ENCODE measurements around the gene RASGRP2.

RASGRP2 gene
- 6.5 to 344 (median 184) reads per million in 9 experiments for total RNA-seq

DNA sequence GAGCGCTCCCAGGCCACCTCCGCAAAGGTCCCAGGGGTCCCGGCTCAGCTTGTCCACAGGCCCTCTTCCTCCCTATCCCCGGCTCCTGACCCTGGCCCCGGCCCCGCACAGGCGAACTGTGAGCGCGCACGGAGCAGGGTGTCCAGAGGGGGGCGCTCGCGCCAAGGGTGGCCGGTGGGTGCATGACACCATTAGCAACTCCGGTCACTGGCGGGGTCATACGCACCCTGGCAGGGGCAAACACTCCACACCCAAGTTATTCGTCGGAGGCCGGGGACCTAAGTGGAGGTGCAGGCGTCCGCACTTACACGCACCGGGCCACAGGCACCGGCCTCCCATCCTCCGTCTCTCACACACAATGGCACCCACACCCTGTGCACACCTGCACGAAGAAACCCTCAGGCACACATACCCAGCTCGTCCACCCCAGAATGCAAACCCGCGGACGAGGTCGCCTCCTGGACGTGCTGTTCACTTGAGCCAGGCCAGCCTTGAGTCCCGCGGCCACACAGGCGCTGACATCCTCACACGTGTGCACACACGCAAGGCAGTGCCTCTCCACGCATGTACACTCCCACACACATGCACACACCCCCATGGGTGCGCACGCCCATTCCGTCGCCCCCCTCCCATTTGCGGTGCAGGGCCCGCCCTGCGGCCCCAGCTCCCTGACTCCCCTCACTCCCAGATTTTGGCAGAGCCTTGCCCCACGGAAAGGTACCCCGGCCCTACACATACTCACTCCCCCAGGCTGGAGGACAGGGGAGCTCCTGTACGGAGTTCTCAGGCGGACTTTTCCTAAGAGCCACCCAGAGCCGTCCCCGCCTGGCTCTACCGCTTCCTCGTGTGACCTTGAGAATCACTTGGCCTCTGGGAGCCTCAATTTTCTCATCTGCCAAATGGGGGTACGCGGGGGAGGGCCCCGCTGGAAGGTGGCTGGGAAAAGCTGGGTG, at the start of gene RASGRP2:
TSS of gene RASGRP2 (minus strand) at position 552 of the 953 bp plus-strand sequence. CDS start 1,276 bp downstream, outside the sequence.
- Mint-ChIP-seq H3K27me3 (no peaks in the 10 kb centered on the region), H3K4me3 (peak within 1 kb of the TSS; percentile 93 to 95), H3K9me3 (no peaks in the 10 kb centered on the region), H3K27ac (peak within 1 kb of the TSS; percentile 97), H3K4me1 (ENCODE audit: low read depth in 2 of 2) (peaks cover 40 to 50% of the 10 kb centered on the region in 2 donors), H3K36me3 (ENCODE audit: insufficient read depth) (peaks cover 64% of the 10 kb centered on the region)
- ATAC-seq (replicated peaks) (peak; percentile 52), DNase-seq (peak; percentile 89 to 91 (median 90))

DNA sequence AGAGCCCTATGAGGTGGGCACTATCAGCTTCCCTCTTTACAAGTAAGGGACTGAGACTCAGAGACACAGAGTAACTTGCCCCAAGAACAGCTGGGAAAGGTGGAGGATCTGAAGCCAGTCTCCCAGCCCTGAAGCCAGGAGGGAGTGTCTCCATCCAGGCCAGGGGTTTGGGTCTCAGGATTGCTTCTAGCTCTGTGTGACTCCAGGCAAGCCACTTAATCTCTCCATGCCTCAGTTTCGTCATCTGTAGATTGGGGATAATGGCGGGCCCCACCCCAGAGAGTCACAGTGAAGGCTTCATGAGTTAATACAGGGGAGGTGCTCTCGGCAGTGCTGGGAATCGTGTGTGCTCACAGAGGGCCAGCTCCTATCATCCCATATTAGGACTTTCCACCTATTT, 48.5 kb upstream of the RASGRP2 start:
- peaks cover 0 to 14% of the 10 kb centered on the region in 2 donors for H3K4me1 Mint-ChIP-seq (ENCODE audit: low read depth in 2 of 2)
- peak overlapping the region in 1 of 2 donors; percentile 86 for H3K27ac Mint-ChIP-seq
- no peak for DNase-seq

DNA sequence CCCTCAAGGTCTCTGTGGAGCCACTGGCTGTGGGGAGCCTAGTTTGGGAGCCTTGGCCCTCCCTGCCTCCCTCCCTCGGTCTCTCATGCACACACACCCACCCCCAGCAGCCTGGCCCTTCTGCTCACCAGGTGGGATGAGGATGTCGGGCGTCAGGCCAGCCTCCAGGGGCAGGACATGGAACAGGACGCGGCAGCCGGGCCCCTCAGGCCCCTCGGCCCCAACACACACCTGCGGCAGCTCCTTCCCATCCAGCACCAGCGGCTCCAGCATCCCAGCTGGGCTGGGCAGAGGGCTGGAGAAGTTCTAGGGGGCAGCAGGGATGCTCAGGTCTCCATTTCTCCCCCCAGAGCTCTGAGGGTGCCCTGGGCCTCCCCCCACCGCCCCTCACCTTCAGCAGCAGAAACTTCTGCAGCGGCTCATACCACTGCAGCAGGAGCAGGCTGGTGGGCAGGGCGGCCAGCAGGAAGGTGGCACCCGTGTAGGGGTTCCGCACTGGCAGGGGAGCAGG, 47.9 kb upstream of the RASGRP2 start:
- Mint-ChIP-seq H3K36me3 (ENCODE audit: insufficient read depth) (peaks cover 28% of the 10 kb centered on the region), H3K9me3 (no peaks in the 10 kb centered on the region), H3K4me1 (ENCODE audit: low read depth in 2 of 2) (peaks cover 0 to 14% of the 10 kb centered on the region in 2 donors), H3K27ac (peak overlapping the region; percentile 60 to 67), H3K4me3 (no peak overlapping the region), H3K27me3 (no peaks in the 10 kb centered on the region)
- no peak for DNase-seq
- no peak for ATAC-seq (replicated peaks)

More for the DNA sequence above, 48.5 kb upstream of the RASGRP2 start:
- ATAC-seq (replicated peaks): no peak
- Mint-ChIP-seq H3K27me3 (no peaks in the 10 kb centered on the region), H3K36me3 (ENCODE audit: insufficient read depth) (peaks cover 28% of the 10 kb centered on the region), H3K4me3 (no peak overlapping the region), H3K9me3 (no peaks in the 10 kb centered on the region)

DNA sequence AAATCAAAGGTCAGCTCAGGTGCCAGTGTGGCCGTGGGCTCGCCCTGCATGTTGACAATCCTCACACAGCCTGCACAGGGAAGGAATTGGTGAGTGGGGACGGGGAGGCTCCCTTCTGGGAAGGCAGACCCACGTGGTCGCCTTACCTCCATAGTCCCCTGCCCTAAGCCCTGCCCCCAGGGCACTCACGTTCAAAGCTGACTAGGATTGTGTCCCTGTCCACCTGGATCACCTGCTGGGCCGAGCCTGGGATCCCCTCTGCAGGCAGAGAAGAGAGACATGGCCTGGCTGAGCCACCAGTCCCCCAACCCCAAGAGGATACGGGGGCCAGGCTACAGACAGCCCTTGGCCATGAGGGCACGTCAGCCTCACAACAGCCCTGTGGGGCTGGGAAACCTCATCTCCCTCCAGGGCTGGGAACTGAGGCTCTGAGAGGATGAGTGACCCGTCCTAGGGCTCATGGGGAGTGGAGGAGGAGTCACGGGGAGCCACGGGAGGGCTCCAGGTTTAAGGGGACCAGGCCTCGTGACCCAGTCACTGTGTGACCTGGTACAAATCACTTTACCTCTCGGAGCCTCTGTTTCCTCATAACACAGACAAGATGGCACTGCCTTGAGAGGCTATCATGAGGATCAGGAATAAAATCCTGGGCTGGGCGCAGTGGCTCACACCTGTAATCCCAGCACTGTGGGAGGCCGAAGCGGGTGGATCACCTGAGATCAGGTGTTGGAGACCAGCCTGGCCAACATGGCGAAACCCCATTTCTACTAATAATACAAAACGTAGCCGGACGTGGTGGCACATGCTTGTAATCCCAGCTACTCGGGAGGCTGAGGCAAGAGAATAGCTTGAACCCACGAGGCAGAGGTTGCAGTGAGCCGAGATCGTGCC, 46.5 kb upstream of the RASGRP2 start:
- Mint-ChIP-seq H3K27ac (peak overlapping the region in 1 of 2 donors; percentile 60), H3K4me3 (no peak overlapping the region), H3K9me3 (no peaks in the 10 kb centered on the region), H3K4me1 (ENCODE audit: low read depth in 2 of 2) (peaks cover 0 to 10% of the 10 kb centered on the region in 2 donors), H3K27me3 (no peaks in the 10 kb centered on the region), H3K36me3 (ENCODE audit: insufficient read depth) (peaks cover 25% of the 10 kb centered on the region)
- ATAC-seq (replicated peaks) (no peak), DNase-seq (no peak)

DNA sequence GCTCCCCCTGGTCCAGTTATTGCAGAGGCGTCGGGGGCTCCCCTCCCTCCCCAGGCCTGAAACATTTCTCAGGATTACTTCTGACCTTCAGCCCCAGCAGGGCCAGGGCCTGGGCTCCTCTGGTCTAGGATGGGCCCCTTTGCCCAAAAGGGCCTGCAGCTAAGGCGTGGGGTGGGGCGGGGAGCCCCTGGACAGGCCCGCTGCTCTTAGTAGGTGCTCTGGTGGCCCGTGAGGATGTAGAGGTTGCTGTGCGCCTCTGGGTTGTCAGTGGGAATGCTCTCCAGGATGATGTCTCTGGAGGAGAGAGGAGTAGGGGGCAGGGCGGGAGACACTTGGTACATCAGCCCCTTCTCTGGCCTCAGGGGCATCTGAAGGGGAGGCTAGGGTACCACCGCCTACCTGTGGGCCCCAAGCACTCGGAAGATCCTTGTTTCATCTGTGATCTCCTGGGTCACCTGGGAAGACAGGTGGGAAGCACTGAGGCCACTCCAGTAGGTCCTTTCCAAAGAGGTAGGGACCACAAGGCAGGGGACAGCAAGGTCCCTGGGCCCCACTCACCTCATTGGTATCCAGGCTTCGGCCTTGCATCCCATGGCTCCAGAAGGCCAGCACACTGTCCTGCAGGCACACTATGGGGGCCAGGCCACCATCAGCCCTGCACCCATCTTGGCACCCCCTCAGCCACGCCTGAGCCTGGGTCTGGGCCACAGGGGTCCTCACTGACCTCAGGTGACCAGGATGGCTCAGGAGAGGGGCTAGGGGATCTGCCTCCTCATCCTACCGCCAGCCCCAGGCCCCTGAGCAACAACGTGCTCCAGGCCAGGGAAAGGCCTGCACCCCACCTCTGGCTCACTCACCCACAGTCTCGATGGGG, 45.6 kb upstream of the RASGRP2 start:
- peaks cover 0 to 8% of the 10 kb centered on the region in 2 donors for H3K4me1 Mint-ChIP-seq (ENCODE audit: low read depth in 2 of 2)
- H3K9me3 Mint-ChIP-seq: no peaks in the 10 kb centered on the region
- no peak for ATAC-seq (replicated peaks)
- H3K36me3 Mint-ChIP-seq (ENCODE audit: insufficient read depth): peaks cover 23% of the 10 kb centered on the region
- no peak overlapping the region for H3K4me3 Mint-ChIP-seq
- no peak for DNase-seq
- no peaks in the 10 kb centered on the region for H3K27me3 Mint-ChIP-seq
- H3K27ac Mint-ChIP-seq: peak overlapping the region in 1 of 2 donors; percentile 60

DNA sequence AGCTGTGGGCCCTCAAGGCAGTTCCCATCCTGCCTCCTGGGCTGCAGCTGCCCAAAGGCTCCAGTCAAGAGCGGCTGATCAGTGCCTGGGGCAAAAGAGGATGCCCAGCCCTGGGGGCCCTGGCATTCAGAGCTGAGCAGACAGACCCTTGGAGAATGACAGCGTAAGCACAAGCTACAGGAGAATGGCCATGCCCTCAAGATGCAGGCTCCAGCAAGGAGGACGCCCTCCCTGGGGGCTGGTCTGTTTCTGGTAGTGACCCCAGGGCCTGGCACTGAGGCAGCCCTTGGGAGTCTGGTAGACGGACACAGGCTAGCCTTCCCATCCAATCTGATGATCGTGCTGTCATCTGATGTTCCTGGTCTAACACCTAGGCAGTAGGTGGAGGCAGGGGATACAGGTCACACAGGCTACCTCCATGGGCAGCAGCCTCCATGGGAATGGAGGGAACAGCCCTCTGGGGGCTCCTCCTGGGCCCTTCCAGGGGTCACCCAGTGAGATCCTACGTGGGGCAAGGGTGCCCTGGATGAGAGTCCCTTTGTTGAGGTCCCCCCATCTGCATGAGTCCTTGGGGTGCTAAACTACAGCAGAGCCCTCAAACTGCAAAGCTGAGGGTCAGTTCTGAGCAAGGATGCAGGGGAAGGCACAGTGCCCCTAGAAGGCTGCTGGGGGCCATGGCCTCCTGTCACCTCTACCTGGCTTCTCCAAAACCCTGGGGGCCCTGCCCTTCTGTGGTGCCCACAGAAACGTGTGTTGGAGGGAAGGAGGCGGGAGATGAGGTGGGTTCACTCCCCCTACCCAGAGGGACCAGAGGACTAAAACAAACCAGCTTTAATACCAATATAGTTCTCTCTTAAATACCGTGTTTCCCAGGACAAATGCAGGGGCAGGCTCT, 44.6 kb upstream of the RASGRP2 start:
- Mint-ChIP-seq H3K4me1 (ENCODE audit: low read depth in 2 of 2) (peaks cover 0 to 6% of the 10 kb centered on the region in 2 donors), H3K36me3 (ENCODE audit: insufficient read depth) (peaks cover 23% of the 10 kb centered on the region), H3K9me3 (no peaks in the 10 kb centered on the region), H3K27me3 (no peaks in the 10 kb centered on the region), H3K27ac (no peak overlapping the region), H3K4me3 (no peak overlapping the region)
- DNase-seq (no peak), ATAC-seq (replicated peaks) (no peak)

DNA sequence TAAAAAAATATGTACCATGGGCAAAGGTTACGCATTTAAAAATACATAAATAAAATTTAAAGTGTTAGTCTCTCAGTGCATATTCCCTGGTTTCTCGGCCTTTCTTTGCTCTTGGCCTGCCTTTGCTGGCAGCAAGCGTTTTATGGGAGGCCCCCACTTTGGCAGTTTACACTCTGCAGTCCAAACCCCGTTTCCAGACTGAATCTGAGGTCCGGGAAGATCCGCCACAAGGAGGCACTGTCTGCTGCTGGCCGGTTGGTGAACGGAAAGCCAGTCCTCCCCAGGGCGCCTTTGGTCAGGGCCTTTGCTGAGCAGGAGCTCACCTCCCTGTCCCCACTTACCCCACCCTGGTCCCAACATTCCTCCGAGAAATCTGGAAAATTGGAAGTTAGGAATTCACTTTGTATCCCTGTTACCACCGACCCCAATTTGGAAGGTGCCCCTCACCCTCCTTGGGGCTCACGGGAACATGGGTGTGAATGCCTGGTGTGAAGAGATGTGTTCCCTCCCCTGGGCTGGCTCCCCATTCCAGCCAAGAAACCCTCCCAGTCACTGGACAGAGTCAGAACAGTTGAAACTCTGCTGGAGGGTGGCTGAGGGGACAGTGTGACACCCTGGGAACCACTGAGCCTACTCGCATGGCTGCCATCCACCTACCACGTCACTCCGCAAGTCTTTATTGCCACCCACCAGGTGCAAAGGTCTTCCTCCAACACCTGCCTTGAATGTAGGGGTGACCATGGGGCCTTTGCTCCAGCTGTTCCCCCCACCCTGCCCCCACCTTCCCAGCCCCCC, 43.8 kb upstream of the RASGRP2 start:
- H3K4me3 Mint-ChIP-seq: no peak overlapping the region
- no peaks in the 10 kb centered on the region for H3K27me3 Mint-ChIP-seq
- DNase-seq (peak; percentile 46 to 50 (median 47)), ATAC-seq (replicated peaks) (peak; percentile 84)
- H3K4me1 Mint-ChIP-seq (ENCODE audit: low read depth in 2 of 2): peaks cover 0 to 6% of the 10 kb centered on the region in 2 donors
- H3K9me3 Mint-ChIP-seq: no peaks in the 10 kb centered on the region
- H3K36me3 Mint-ChIP-seq (ENCODE audit: insufficient read depth): peaks cover 28% of the 10 kb centered on the region
- H3K27ac Mint-ChIP-seq: no peak overlapping the region

DNA sequence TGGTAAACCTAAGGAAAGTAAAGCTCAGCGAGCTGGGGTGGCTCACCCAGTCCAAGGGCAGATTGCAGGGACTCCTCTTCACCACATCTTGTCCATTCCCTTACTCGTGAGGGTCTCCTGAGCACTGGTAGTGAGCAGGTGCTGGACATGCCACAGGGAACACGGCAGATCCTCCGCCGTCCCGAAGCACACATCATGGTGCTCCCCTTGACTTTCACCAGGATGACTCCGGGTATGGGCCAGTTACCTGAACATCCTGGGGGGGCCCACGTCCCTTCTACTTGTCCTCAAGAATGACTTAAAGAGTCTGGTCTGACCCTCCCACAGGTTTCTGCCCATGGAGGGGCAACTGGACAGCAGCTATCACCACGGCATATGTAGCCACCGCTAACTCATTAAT, 42.4 kb upstream of the RASGRP2 start:
- Mint-ChIP-seq H3K9me3 (no peaks in the 10 kb centered on the region), H3K4me1 (ENCODE audit: low read depth in 2 of 2) (peaks cover 0 to 6% of the 10 kb centered on the region in 2 donors), H3K36me3 (ENCODE audit: insufficient read depth) (peaks cover 21% of the 10 kb centered on the region), H3K27me3 (no peaks in the 10 kb centered on the region), H3K27ac (peak overlapping the region in 1 of 2 donors; percentile 57), H3K4me3 (no peak overlapping the region)
- ATAC-seq (replicated peaks) (no peak), DNase-seq (no peak)

DNA sequence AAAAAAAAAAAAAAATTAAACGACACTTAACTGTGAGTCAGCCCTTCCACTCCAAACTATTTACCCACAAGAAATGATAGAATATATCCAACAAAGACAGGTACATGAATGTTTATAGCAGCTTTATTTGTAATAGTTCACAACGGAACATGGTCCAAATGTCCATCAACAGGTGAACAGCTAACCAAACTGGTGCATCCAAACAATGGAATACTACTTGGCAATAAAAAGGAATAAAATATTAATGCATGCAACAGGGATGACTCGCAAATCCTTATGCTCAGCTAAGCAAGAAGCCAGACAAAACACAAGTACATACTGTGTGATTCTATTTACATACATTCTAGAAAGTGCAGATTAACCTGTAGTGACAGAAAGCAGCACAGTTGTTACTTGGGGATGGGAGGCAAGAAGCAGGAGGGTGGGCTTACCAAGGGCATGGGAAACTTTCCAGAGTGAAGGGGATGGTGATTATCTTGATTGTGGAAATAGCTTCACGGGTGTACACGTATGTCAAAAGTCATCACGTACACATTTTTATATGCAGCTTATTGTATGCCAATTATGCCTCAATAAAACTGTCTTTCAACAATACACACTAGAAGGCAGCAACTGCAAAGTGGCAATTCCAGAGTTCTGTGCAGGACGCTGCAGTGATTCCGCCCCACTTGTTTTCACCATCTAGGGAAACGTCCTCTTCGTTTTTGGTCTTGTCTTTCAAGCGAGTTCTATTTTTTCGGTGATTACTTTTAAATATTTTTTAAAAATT, 41.1 kb upstream of the RASGRP2 start:
- no peaks in the 10 kb centered on the region for H3K9me3 Mint-ChIP-seq
- DNase-seq: no peak
- no peak overlapping the region for H3K4me3 Mint-ChIP-seq
- H3K36me3 Mint-ChIP-seq (ENCODE audit: insufficient read depth): peaks cover 16% of the 10 kb centered on the region
- H3K4me1 Mint-ChIP-seq (ENCODE audit: low read depth in 2 of 2): peaks cover 3 to 7% of the 10 kb centered on the region in 2 donors
- H3K27ac Mint-ChIP-seq: no peak overlapping the region
- ATAC-seq (replicated peaks): no peak
- no peaks in the 10 kb centered on the region for H3K27me3 Mint-ChIP-seq

DNA sequence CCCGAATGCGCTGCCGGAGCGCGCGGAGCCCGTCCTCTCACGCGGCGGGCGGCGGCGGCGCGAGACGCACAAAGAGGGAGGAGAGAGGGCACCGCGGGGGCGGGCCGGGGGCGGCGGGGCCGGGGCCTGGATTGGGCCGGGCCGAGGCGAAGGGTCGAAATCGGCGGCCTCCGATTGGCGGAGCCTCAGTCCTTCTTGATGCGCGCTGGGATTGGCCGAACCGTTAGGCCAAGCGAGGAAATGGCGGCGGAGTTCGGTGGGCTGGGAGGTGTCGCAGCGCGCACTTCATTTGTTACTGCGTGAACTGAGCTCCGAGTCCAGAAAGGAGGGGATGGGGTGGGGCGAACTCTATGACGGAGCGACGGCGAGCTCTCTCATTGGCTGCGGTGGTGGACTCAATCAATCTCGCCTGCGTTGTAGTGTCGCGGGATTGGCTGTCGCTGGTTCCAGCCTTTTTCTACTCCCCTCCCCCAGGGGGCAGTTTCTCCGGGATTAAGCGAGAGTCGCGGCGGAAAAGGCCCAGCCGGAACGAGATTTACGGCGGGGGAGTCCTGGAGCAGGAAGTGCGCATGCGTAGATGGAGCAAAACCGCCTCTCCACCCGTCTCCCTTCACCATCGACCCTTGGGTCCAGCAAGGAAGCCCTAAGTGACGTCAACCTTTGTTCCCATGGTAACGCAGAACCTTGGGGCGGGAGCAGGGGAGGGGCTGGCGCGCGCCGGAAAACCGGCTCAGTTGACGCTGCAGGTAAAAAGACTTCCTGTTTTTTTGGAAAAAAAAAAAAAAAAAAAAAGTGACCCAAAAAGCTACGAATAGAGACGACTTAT, 34.7 kb upstream of the RASGRP2 start, which contains the start of gene SF1:
TSS of gene SF1 (minus strand) at position 70 of the 826 bp plus-strand sequence. CDS start 150 bp downstream, outside the sequence.
- peak; percentile 80 for ATAC-seq (replicated peaks)
- Mint-ChIP-seq H3K36me3 (ENCODE audit: insufficient read depth) (peaks cover 66% of the 10 kb centered on the region), H3K4me3 (peak within 1 kb of the TSS; percentile 91 to 94), H3K27me3 (no peaks in the 10 kb centered on the region), H3K4me1 (ENCODE audit: low read depth in 2 of 2) (peaks cover 29 to 51% of the 10 kb centered on the region in 2 donors), H3K9me3 (no peaks in the 10 kb centered on the region), H3K27ac (peak within 1 kb of the TSS; percentile 98 to 100)
- peak; percentile 98 to 99 (median 99) for DNase-seq

All from effector memory CD8-positive, alpha-beta T cell (primary cell).